ENCODE measurements around the gene SLC16A8. TPM values are rescaled to one million over a fixed set of nuclear protein-coding genes. Genes with fewer than 3 reads are reported as not detected.

Gene SLC16A8
- total and polyA plus RNA-seq, 10 of the 15 experiments (the other 5 are each of a cell fraction or from before 2014, with no cell fraction given), result not detected

DNA sequence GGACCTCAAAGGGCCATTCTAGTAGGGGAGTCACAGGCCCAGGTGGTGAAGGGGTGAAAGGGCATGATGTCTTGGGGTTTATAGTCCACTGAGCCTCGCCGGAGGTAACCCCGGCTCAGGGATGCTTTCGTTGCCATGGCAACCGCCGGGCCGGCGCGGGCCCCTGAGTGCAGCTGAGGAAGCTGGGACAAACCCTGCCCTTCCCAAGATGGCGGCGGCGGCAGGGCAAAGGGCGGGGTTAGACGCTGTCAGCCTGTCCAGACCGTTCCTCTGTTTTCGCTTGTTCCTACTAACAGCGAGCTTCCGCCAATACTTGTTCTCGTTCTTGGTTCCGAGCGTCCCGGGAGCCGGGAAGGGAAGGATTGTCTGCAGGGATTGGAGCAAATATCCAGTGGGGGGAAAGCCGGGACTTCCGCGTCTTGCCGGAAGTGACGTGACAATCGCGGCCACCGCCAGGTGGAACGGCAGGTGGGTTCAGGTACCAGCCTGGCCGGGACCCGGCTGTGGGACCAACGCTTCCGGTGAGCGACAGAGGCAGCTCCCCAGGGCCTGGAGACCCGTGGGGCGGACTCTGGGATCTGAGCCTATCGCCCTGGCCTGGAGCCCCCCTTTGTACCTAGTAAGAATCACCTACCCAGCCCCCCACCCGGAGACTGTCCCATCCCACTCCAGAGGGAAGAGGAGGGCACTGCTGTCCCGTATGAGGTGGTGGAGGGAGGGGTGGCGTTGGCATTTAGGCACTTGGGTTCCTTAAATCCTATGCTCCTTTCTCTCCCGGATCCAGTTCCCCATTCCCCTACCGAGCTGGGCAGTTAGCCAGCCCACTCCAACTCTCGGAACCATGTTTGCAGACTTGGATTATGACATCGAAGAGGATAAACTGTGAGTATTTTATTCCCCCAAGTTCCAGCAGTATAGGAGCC is 26.8 kb downstream of the SLC16A8 start, which contains the start of gene PICK1 (continued):
- TF ChIP-seq MXI1 (IDR thresholded peaks at IDR 0.05; ENCODE audit: low read depth, low read length), result peak; percentile 73
- TF ChIP-seq FOXM1 (IDR thresholded peaks at IDR 0.05; ENCODE audit: low read depth, low read length), result no peak
- peak; percentile 67 for TF ChIP-seq RELA (IDR thresholded peaks at IDR 0.05; ENCODE audit: borderline replicate concordance, partially characterized antibody)
- no peak for TF ChIP-seq ETV6 (conservative IDR thresholded peaks at IDR 0.05 in 1 of 2, IDR thresholded peaks at IDR 0.05 in 1 of 2; ENCODE audit: borderline replicate concordance in 1 of 2, low read depth in 1 of 2)
- TF ChIP-seq, protein P1, sequence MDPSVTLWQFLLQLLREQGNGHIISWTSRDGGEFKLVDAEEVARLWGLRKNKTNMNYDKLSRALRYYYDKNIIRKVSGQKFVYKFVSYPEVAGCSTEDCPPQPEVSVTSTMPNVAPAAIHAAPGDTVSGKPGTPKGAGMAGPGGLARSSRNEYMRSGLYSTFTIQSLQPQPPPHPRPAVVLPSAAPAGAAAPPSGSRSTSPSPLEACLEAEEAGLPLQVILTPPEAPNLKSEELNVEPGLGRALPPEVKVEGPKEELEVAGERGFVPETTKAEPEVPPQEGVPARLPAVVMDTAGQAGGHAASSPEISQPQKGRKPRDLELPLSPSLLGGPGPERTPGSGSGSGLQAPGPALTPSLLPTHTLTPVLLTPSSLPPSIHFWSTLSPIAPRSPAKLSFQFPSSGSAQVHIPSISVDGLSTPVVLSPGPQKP (IDR thresholded peaks at IDR 0.05; ENCODE audit: low read depth, low read length), result 0 out of 2 replicates have a peak, but pooled peaks have one; percentile 78
- 0 out of 2 replicates have a peak, but pooled peaks have one; percentile 72 for TF ChIP-seq SIN3A (IDR thresholded peaks at IDR 0.05; ENCODE audit: low read depth, low read length)
- no peak for TF ChIP-seq SP1 (IDR thresholded peaks at IDR 0.05; ENCODE audit: low read depth, low read length)
- peak; percentile 64; the same call in 1 of the 2 replicates for TF ChIP-seq NR2F1 (conservative IDR thresholded peaks at IDR 0.05)
- TF ChIP-seq EED (IDR thresholded peaks at IDR 0.05; ENCODE audit: low read depth), result peak; percentile 43; the same call in 1 of the 2 replicates
- no peak for TF ChIP-seq DPF2 (IDR thresholded peaks at IDR 0.05)
- TF ChIP-seq, protein P2, sequence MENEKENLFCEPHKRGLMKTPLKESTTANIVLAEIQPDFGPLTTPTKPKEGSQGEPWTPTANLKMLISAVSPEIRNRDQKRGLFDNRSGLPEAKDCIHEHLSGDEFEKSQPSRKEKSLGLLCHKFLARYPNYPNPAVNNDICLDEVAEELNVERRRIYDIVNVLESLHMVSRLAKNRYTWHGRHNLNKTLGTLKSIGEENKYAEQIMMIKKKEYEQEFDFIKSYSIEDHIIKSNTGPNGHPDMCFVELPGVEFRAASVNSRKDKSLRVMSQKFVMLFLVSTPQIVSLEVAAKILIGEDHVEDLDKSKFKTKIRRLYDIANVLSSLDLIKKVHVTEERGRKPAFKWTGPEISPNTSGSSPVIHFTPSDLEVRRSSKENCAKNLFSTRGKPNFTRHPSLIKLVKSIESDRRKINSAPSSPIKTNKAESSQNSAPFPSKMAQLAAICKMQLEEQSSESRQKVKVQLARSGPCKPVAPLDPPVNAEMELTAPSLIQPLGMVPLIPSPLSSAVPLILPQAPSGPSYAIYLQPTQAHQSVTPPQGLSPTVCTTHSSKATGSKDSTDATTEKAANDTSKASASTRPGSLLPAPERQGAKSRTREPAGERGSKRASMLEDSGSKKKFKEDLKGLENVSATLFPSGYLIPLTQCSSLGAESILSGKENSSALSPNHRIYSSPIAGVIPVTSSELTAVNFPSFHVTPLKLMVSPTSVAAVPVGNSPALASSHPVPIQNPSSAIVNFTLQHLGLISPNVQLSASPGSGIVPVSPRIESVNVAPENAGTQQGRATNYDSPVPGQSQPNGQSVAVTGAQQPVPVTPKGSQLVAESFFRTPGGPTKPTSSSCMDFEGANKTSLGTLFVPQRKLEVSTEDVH (IDR thresholded peaks at IDR 0.05; ENCODE audit: low read depth, partially characterized antibody), result peak; percentile 89
- TF ChIP-seq MEF2B (IDR thresholded peaks at IDR 0.05; ENCODE audit: partially characterized antibody, poor library complexity, severe bottlenecking), result peak; percentile 52
- TF ChIP-seq, protein P3, sequence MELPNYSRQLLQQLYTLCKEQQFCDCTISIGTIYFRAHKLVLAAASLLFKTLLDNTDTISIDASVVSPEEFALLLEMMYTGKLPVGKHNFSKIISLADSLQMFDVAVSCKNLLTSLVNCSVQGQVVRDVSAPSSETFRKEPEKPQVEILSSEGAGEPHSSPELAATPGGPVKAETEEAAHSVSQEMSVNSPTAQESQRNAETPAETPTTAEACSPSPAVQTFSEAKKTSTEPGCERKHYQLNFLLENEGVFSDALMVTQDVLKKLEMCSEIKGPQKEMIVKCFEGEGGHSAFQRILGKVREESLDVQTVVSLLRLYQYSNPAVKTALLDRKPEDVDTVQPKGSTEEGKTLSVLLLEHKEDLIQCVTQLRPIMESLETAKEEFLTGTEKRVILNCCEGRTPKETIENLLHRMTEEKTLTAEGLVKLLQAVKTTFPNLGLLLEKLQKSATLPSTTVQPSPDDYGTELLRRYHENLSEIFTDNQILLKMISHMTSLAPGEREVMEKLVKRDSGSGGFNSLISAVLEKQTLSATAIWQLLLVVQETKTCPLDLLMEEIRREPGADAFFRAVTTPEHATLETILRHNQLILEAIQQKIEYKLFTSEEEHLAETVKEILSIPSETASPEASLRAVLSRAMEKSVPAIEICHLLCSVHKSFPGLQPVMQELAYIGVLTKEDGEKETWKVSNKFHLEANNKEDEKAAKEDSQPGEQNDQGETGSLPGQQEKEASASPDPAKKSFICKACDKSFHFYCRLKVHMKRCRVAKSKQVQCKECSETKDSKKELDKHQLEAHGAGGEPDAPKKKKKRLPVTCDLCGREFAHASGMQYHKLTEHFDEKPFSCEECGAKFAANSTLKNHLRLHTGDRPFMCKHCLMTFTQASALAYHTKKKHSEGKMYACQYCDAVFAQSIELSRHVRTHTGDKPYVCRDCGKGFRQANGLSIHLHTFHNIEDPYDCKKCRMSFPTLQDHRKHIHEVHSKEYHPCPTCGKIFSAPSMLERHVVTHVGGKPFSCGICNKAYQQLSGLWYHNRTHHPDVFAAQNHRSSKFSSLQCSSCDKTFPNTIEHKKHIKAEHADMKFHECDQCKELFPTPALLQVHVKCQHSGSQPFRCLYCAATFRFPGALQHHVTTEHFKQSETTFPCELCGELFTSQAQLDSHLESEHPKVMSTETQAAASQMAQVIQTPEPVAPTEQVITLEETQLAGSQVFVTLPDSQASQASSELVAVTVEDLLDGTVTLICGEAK (IDR thresholded peaks at IDR 0.05; ENCODE audit: borderline replicate concordance), result peak; percentile 94
- TF ChIP-seq YY1 (IDR thresholded peaks at IDR 0.05; ENCODE audit: low read depth, low read length), result peak; percentile 100
- no peak for TF ChIP-seq TBL1XR1 (IDR thresholded peaks at IDR 0.05; ENCODE audit: low read depth, low read length)
- no peak for TF ChIP-seq CBX5 (IDR thresholded peaks at IDR 0.05; ENCODE audit: low read depth)
- TF ChIP-seq SIX5 (IDR thresholded peaks at IDR 0.05; ENCODE audit: low read depth, low read length, severe bottlenecking), result peak; percentile 46
- peak; percentile 56; the same call in 1 of the 2 replicates for TF ChIP-seq TAF1 (IDR thresholded peaks at IDR 0.05; ENCODE audit: borderline replicate concordance, low read depth, low read length)
- no peak for TF ChIP-seq ASH2L (IDR thresholded peaks at IDR 0.05; ENCODE audit: borderline replicate concordance, low read depth)
- peak; percentile 84 for TF ChIP-seq POLR2A (IDR thresholded peaks at IDR 0.05; ENCODE audit: low read depth, low read length)
- no peak for TF ChIP-seq HDAC6 (IDR thresholded peaks at IDR 0.05; ENCODE audit: unreplicated experiment)
- TF ChIP-seq NR2C1 (IDR thresholded peaks at IDR 0.05), result peak; percentile 70

Data from GM12878 (cell line).